HG03439 (cell line): ENCODE data around the gene PTPN21.

Experiments
- ATAC-seq: cut with Tn5 transposase; IDR thresholded peaks from one replicate; pipeline ENCODE4 v1.9.1; 2021; ENCODE audit warnings: mild to moderate bottlenecking, moderate library complexity; ENCODE audit not compliant: unreplicated experiment

PTPN21 gene

DNA sequence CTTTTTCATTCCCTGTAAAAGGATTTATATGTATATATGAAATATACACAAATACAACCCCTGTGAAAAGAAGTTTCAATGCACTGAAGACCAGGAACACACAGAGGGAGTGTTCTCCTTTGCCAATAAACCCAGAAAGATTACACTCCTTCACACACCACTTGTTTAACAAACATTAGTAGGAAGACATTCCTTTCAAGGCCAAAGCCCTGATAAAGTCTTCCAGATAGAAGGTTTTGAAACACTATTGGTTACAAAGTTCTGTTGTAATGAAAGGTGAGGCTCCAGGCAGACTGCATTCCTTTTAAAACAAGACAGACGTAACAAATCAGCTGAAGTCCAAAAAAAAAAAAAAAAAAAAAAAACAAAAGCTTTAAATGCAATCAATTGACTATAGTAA, 81.0 kb downstream of the PTPN21 start:
- no peak for ATAC-seq

GRCh38 chr14:88470542-88471440, 84.0 kb downstream of the PTPN21 start:
- no peak for ATAC-seq

GRCh38 chr14:88468406-88468805, 86.4 kb downstream of the PTPN21 start:
- ATAC-seq = no peak

DNA sequence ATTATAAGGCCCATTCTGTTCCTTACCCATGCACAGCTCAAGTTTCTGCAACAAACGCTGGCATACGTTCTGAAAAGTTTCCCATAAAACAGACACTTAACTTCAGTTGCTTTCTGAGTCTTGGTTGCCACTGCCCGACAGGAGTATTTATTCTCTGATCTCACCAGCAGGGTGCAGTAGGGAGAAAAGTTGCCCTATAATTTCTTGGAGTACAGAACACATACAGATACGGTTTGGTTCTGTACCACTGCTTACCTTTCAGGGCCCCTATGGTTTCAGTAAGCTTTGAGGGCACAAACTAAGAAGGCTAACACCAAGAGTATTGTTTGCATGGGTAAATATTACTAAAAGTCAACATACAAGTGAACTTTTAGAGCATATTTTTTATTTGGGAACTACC, 91.5 kb downstream of the PTPN21 start:
- no peak for ATAC-seq

DNA sequence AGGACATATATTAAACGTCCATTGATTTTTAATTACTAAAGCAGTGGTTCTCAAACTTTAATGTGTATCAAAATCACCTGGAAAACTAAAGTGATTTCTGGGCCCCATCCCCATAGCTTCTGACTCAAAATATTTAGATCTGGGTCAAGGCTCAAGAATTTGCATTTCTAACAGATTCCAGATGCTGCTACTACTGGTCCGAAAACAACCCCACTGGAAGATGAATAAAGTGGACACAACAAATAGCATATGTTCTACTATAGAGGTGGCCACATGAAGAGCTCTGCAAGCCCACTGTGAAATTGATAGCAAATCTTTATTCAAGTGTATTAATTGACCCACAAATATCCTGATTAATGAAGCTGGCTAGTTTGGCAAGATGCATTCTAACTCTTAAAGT, 99.9 kb downstream of the PTPN21 start:
- ATAC-seq = no peak

- ATAC-seq = no peak
Observed at GRCh38 chr14:88452231-88452630, 102.6 kb downstream of the PTPN21 start.

DNA sequence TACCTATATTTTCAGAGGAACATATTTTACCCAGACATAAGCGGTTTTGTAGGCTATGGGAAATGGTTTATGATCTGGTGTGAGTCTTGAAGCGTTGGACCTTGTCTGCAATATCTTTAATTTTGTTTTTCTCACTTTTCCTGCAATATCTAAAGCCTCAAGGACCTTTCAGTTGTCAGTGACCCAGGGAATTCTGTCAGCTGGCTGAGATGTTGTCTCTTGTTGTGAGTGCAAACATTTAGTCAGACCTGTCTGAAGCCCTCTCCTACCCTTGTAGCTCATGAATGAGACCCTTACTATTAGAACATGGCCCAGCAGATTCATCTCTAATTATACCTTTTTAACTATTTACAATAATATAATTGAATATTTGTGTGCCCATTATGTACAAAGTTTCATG, 115.7 kb downstream of the PTPN21 start:
- no peak for ATAC-seq

DNA sequence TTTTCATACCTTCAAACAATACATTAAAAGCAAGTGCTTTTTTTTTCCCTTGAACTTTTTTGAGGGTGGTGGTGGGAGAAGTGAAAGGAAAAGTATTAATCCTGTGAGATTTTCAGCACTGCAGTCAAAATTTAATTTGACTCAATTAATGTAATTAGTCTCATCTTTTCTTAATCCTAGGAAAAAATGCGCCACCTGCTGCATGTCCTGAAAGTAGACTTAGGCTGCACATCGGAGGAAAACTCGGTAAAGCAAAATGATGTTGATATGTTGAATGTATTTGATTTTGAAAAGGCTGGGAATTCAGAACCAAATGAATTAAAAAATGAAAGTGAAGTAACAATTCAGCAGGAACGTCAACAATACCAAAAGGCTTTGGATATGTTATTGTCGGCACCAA, 117.1 kb downstream of the PTPN21 start:
- no peak for ATAC-seq

- no peak for ATAC-seq
Observed at GRCh38 chr14:88430976-88431375, 123.8 kb downstream of the PTPN21 start.

DNA sequence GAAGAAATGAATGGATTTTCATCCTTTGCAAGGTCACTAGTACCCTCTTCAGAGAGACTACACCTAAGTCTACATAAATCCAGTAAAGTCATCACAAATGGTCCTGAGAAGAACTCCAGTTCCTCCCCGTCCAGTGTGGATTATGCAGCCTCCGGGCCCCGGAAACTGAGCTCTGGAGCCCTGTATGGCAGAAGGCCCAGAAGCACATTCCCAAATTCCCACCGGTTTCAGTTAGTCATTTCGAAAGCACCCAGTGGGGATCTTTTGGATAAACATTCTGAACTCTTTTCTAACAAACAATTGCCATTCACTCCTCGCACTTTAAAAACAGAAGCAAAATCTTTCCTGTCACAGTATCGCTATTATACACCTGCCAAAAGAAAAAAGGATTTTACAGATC, 128.5 kb downstream of the PTPN21 start:
- no peak for ATAC-seq

DNA sequence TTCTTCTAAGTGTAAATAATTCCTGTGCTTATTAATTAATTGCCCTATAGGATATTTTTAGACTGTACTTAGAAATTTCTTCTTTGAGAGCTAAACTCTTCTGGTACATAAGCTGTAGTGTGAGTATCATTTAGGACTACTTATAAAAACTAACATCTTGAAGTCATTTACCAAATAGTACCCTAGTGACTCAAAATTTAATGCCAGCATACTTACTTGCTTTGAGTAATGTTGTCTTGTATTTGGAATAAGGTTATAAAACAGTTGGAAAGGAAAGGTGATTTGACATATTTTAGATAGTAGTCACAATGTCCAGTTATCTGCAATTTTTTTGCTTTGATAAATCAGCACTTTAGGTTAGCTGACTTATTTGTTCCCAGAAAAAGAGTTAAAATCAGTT, 130.2 kb downstream of the PTPN21 start:
- no peak for ATAC-seq

GRCh38 chr14:88422919-88423650, 131.7 kb downstream of the PTPN21 start:
- ATAC-seq = no peak

DNA sequence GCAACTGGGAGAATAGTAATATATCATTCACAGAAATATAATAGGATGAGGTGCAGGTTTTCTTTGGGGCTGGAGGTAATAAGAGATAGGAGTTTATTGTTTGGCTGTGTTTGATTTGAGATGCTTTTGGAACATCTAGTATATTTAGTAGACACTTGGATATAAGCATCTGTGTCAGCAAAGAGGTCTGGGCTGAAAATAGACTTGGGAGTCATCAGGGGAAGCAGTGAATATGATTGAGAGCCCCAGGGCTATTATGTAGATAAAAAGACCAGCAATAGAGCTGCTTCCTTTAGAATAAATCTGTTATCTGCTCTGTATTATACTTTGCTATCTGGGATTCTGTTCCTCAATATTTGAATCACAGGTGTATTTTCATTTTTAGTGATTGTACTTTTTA, 132.8 kb downstream of the PTPN21 start:
- no peak for ATAC-seq

DNA sequence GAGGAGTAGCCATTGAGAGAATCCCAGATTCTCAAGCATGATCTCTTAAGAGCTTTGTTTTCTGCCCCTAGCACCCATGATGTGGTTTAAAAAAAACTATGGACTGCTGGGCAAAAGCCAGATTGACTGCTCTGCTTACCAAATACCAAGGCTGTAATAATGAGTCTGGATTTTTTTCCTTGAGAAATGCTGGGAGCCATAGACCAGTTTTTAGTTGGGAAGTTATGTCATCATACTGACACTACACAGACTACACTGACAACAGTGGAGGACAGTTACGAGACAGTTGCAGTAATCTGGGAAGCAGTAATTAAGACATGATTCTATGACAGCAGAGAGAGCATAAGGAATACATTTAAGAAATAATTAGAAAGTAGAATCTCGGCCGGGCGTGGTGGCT, 133.5 kb downstream of the PTPN21 start:
- ATAC-seq = no peak

DNA sequence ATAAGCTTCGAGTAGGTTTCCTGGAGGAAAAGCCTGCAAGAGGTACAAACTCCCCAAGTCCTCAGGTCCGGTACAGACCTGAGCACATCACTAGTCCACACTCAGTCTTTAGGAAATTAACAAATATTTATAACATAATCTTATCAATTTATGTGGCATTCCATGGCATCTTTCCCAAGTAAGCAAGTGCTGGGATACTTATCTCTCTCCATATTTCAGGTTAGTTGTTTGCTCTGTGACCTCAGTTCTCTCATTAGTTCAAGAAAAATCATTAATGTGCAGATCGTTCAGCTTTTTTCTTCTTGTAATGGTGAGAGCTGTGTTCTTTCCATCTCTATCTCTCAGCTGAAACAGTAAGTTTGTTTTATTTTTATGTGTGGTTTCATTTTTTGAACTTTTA, 134.6 kb downstream of the PTPN21 start:
- ATAC-seq = no peak

DNA sequence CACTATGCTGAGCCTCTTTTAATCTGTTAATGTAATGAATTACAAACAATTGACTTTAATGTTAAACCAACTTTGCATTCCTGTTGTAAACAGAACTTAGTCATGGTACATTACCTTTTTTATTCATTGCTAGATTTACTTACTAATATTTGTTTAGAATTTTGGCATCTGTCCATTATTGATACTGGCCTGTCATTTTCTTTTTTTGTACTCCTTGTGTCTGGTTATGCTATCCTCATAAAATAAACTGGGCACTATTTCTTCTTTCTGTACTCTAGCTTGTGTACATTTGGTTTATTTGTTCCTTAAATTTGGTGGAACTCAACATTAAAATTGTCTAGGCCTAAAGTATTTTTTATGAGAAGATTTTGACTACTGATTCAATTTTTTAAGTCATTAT, 137.2 kb downstream of the PTPN21 start:
- ATAC-seq = no peak
